ENCODE data around the gene PRRC2C. TPM values are rescaled to one million over a fixed set of nuclear protein-coding genes. Genes with fewer than 3 reads are reported as not detected.

Gene PRRC2C
- polyA plus RNA-seq, 2 of the 4 experiments (the other 2 are of a cell fraction) = 50.3 to 96.3 TPM

DNA sequence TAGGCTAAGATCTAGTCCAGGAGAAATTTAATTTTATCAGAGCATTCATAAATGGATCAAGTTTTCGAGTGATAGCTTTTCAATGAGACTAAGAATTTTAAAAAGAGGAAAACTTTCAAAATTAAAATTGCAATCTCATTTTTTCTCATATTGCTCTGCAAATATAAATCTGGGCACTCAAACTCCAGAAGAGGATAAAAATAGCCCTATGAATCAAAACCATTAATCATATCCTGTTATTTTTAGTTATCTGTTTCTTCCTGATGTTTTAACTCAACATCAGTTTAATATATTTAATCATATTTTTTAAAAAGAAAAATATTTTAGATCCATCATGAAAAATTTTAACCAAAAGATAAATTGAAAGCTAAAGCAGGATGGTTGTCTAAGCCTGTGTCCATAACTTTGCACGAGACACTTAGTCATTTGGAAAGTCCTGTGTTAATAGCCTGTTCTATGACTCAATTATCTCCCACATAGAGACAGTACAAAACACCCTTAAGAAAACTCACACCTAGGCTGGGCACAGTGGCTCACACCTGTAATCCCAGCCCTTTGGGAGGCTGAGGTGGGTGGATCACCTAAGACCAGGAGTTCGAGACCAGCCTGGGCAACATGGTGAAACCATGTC, 17.1 kb upstream of the PRRC2C start:
- FAIRE-seq (no peak), ATAC-seq (peak; percentile 72 to 78; a peak in 4 of 6 replicates), DNase-seq (ENCODE audit: low read depth in 1 of 2, low spot score in 1 of 2) (peak; percentile 16 to 21)
- WGBS (ENCODE audit: missing lambda C conversion rate) = 51% methylated on average over 3 of the region's 3 CpGs
- H3K4me3 ChIP-seq = no peak overlapping the region
- POLR2A ChIA-PET = no interaction called here
- peak overlapping the region in 1 of 2 experiments; percentile 32; a peak in 1 of 6 replicates for H3K27ac ChIP-seq
- CTCF ChIA-PET = interaction anchor here (0.6 to 1.5 kb wide), 2 partner anchors 17 to 443 kb away, joined by 4 to 7 read pairs; no protein-coding TSS in a partner anchor
- no peaks in the 10 kb centered on the region; the same call in 2 of the 3 replicates for H3K4me1 ChIP-seq
- peak overlapping the region; percentile 10; the same call in 1 of the 3 replicates for H3K4me2 ChIP-seq
- TF ChIP-seq POLR2AphosphoS2 (conservative IDR thresholded peaks at IDR 0.05; ENCODE audit: low read length) = no peak
- TF ChIP-seq RAD21 (conservative IDR thresholded peaks at IDR 0.05 in 1 of 2, IDR thresholded peaks at IDR 0.05 in 1 of 2) = no peak
- TF ChIP-seq JUNB (IDR thresholded peaks at IDR 0.05) = 0 out of 2 replicates have a peak, but pooled peaks have one; percentile 26
- no peak for TF ChIP-seq TP53 (CRISPR knock-in tag; IDR thresholded peaks at IDR 0.05)
- no peak for TF ChIP-seq FOSL2 (IDR thresholded peaks at IDR 0.05)
- TF ChIP-seq FOSL2 (CRISPR knock-in tag; IDR thresholded peaks at IDR 0.05) = peak; percentile 60; the same call in 1 of the 2 replicates
- H3K9me3 ChIP-seq = no peaks in the 10 kb centered on the region

- DNase-seq (ENCODE audit: low read depth in 1 of 2, low spot score in 1 of 2) (no peak), ATAC-seq (no peak), FAIRE-seq (no peak)
- Histone ChIP-seq H3K4me3 (no peak overlapping the region), H3K4me2 (no peak overlapping the region), H3K27ac (no peak overlapping the region), H3K9me3 (no peaks in the 10 kb centered on the region), H3K4me1 (no peaks in the 10 kb centered on the region; the same call in 2 of the 3 replicates)
- ChIA-PET POLR2A (interaction anchor here (1.5 kb wide), 1 partner anchor 15 kb away, joined by 4 read pairs; the partner anchor contains the start of gene PRRC2C), CTCF (interaction anchor here (1.4 kb wide), 1 partner anchor 11 kb away, joined by 4 read pairs; no protein-coding TSS in a partner anchor)
- WGBS (ENCODE audit: missing lambda C conversion rate) = 94% methylated on average over 1 of the region's 1 CpG
- TF ChIP-seq, protein P1, sequence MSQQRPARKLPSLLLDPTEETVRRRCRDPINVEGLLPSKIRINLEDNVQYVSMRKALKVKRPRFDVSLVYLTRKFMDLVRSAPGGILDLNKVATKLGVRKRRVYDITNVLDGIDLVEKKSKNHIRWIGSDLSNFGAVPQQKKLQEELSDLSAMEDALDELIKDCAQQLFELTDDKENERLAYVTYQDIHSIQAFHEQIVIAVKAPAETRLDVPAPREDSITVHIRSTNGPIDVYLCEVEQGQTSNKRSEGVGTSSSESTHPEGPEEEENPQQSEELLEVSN (IDR thresholded peaks at IDR 0.05; ENCODE audit: borderline replicate concordance, low read depth) = no peak
- TF ChIP-seq SREBF2 (IDR thresholded peaks at IDR 0.05) (no peak), CBX2 (IDR thresholded peaks at IDR 0.05; ENCODE audit: borderline replicate concordance, low read depth) (no peak), FOSL2 (IDR thresholded peaks at IDR 0.05) (no peak), FOSL2 (CRISPR knock-in tag; IDR thresholded peaks at IDR 0.05) (no peak), RAD21 (conservative IDR thresholded peaks at IDR 0.05 in 1 of 2, IDR thresholded peaks at IDR 0.05 in 1 of 2) (no peak)
These were observed 14.6 kb upstream of the PRRC2C start for GRCh38 chr1:171470726-171471125.

DNA sequence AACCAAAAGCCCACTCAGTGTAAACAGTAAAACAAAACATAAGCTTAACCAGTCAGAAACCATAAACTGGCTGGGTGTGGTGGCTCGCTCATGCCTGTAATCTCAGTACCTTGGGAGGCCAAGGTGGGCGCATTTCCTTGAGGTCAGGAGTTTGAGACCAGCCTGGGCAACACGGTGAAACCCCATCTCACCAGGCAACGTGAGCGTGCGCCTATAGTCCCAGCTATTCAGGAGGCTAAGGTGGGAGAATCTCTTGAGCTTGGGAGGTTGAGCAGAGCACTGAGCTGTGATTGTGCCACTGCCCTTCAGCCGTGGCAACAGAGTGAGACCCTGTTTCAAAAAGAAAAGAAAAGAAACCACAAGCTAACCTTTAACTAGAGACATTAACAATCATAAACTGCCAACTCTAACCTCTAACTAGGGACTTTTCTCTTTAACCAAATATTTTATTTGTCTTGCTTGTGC, 13.1 kb upstream of the PRRC2C start:
- no peak overlapping the region for H3K4me3 ChIP-seq
- no peaks in the 10 kb centered on the region; the same call in 2 of the 3 replicates for H3K4me1 ChIP-seq
- ChIA-PET CTCF (interaction anchor here (1.4 kb wide), 1 partner anchor 12 kb away, joined by 4 read pairs; no protein-coding TSS in a partner anchor), POLR2A (interaction anchor here (1.5 kb wide), 1 partner anchor 13 kb away, joined by 4 read pairs; the partner anchor contains the start of gene PRRC2C)
- no peak for DNase-seq (ENCODE audit: low read depth in 1 of 2, low spot score in 1 of 2)
- 71% methylated on average over 7 of the region's 7 CpGs for WGBS (ENCODE audit: missing lambda C conversion rate)
- TF ChIP-seq RAD21 (conservative IDR thresholded peaks at IDR 0.05 in 1 of 2, IDR thresholded peaks at IDR 0.05 in 1 of 2) (no peak), HOXB13 (CRISPR knock-in tag; IDR thresholded peaks at IDR 0.05; ENCODE audit: low read depth) (no peak), POLR2A (IDR thresholded peaks at IDR 0.05; ENCODE audit: low read length) (no peak), ZFP36 (IDR thresholded peaks at IDR 0.05; ENCODE audit: borderline replicate concordance, partially characterized antibody) (no peak), RFX5 (IDR thresholded peaks at IDR 0.05) (no peak), ATOH8 (CRISPR knock-in tag; IDR thresholded peaks at IDR 0.05; ENCODE audit: low read depth) (no peak), MAFK (IDR thresholded peaks at IDR 0.05; ENCODE audit: partially characterized antibody) (no peak), EP300 (IDR thresholded peaks at IDR 0.05) (no peak), MAZ (IDR thresholded peaks at IDR 0.05; ENCODE audit: borderline replicate concordance, low read depth, low read length) (no peak), RCOR1 (IDR thresholded peaks at IDR 0.05; ENCODE audit: low read depth, low read length) (no peak), SREBF2 (IDR thresholded peaks at IDR 0.05) (no peak), MYC (IDR thresholded peaks at IDR 0.05; ENCODE audit: borderline replicate concordance, low read length) (no peak)
- TF ChIP-seq, protein P2, sequence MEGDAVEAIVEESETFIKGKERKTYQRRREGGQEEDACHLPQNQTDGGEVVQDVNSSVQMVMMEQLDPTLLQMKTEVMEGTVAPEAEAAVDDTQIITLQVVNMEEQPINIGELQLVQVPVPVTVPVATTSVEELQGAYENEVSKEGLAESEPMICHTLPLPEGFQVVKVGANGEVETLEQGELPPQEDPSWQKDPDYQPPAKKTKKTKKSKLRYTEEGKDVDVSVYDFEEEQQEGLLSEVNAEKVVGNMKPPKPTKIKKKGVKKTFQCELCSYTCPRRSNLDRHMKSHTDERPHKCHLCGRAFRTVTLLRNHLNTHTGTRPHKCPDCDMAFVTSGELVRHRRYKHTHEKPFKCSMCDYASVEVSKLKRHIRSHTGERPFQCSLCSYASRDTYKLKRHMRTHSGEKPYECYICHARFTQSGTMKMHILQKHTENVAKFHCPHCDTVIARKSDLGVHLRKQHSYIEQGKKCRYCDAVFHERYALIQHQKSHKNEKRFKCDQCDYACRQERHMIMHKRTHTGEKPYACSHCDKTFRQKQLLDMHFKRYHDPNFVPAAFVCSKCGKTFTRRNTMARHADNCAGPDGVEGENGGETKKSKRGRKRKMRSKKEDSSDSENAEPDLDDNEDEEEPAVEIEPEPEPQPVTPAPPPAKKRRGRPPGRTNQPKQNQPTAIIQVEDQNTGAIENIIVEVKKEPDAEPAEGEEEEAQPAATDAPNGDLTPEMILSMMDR (IDR thresholded peaks at IDR 0.05) = no peak
- no peak overlapping the region for H3K27ac ChIP-seq
- no peak overlapping the region for H3K4me2 ChIP-seq
- no peak for FAIRE-seq
- no peak for ATAC-seq
- no peaks in the 10 kb centered on the region for H3K9me3 ChIP-seq

Measured in A549 (cell line).